ENCODE data around the gene CLEC2D. TPM values are rescaled to one million over a fixed set of nuclear protein-coding genes. Genes with fewer than 3 reads are reported as not detected.

CLEC2D gene, protein sequence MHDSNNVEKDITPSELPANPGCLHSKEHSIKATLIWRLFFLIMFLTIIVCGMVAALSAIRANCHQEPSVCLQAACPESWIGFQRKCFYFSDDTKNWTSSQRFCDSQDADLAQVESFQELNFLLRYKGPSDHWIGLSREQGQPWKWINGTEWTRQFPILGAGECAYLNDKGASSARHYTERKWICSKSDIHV
- total RNA-seq (219 TPM), polyA plus RNA-seq (100 to 1,000 TPM; 223 to 312 (median 247) TPM)

DNA sequence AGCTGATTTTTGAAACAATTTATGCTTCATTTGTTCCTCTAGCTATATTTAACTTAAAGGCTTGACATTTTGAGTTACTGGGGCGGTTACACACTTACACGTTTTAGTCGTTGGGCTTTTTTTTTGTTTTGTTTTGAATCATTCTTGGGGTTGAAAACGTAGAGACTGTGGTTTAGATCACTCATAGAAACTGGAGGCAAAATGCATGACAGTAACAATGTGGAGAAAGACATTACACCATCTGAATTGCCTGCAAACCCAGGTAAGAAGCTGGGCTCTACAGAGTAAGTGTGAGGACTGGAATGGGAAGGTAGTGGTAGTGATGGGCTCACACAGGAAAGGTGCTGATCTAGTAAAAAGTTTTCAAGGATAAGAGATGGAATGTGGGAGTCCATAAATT, at the start of gene CLEC2D:
TSS of gene CLEC2D (plus strand) at position 180 of the 400 bp plus-strand sequence. CDS start at position 202, 22 bp downstream.
- Histone ChIP-seq H3K4me1 (ENCODE audit: control insufficient read depth, insufficient read depth, low read length, poor library complexity, severe bottlenecking) (peaks cover 78% of the 10 kb centered on the region), H3K9me3 (ENCODE audit: control insufficient read depth in 2 of 2, low read length in 2 of 2) (no peaks in the 10 kb centered on the region), H3K27ac (ENCODE audit: insufficient read depth, low read length, poor library complexity, severe bottlenecking) (peak within 1 kb of the TSS; percentile 88), H3K27me3 (ENCODE audit: control insufficient read depth, insufficient read depth, low read length) (no peaks in the 10 kb centered on the region), H3K36me3 (ENCODE audit: control insufficient read depth, insufficient read depth, low read length) (peaks cover 7% of the 10 kb centered on the region), H3K4me3 (ENCODE audit: low read depth, low read length) (peak within 1 kb of the TSS; percentile 99)
- H3K4me1 Mint-ChIP-seq, result peaks cover 28 to 76% (median 52%) of the 10 kb centered on the region in 4 donors
- ATAC-seq (ENCODE audit: low read depth in 2 of 2) (peak; percentile 56 to 67), DNase-seq (peak in 2 of 3 donors; percentile 81 to 90)
- H3K36me3 Mint-ChIP-seq, result peaks cover 38% of the 10 kb centered on the region
- H3K4me3 Mint-ChIP-seq, result peak within 1 kb of the TSS; percentile 91 to 95 (median 93)
- no peaks in the 10 kb centered on the region for H3K27me3 Mint-ChIP-seq
- H3K9me3 Mint-ChIP-seq, result peaks cover 0 to 1% (median 0%) of the 10 kb centered on the region in 7 donors
- peak within 1 kb of the TSS; percentile 94 to 100 (median 97) for H3K27ac Mint-ChIP-seq

- H3K27me3 Mint-ChIP-seq, result peaks cover 5% of the 10 kb centered on the region
- no peak for ATAC-seq (ENCODE audit: low read depth in 2 of 2)
- no peak overlapping the region for H3K4me3 Mint-ChIP-seq
- no peaks in the 10 kb centered on the region for H3K27me3 ChIP-seq (ENCODE audit: control insufficient read depth, insufficient read depth, low read length)
- peaks cover 16% of the 10 kb centered on the region for H3K36me3 Mint-ChIP-seq
- no peak overlapping the region for H3K4me3 ChIP-seq (ENCODE audit: low read depth, low read length)
- DNase-seq, result no peak
- H3K9me3 ChIP-seq (ENCODE audit: control insufficient read depth in 2 of 2, low read length in 2 of 2), result peaks cover 0 to 5% of the 10 kb centered on the region in 2 experiments
- H3K27ac Mint-ChIP-seq, result no peak overlapping the region
- H3K4me1 ChIP-seq (ENCODE audit: control insufficient read depth, insufficient read depth, low read length, poor library complexity, severe bottlenecking), result no peaks in the 10 kb centered on the region
- H3K9me3 Mint-ChIP-seq, result peaks cover 0 to 12% (median 3%) of the 10 kb centered on the region in 7 donors
- H3K4me1 Mint-ChIP-seq, result peaks cover 0 to 16% (median 5%) of the 10 kb centered on the region in 4 donors
- no peaks in the 10 kb centered on the region for H3K36me3 ChIP-seq (ENCODE audit: control insufficient read depth, insufficient read depth, low read length)
- H3K27ac ChIP-seq (ENCODE audit: insufficient read depth, low read length, poor library complexity, severe bottlenecking), result no peak overlapping the region
Measured at GRCh38 chr12:9625019-9625418, 44.5 kb upstream of the CLEC2D start.

- Histone ChIP-seq H3K27ac (ENCODE audit: insufficient read depth, low read length, poor library complexity, severe bottlenecking) (no peak overlapping the region), H3K4me1 (ENCODE audit: control insufficient read depth, insufficient read depth, low read length, poor library complexity, severe bottlenecking) (no peaks in the 10 kb centered on the region), H3K27me3 (ENCODE audit: control insufficient read depth, insufficient read depth, low read length) (no peaks in the 10 kb centered on the region), H3K9me3 (ENCODE audit: control insufficient read depth in 2 of 2, low read length in 2 of 2) (peaks cover 0 to 5% of the 10 kb centered on the region in 2 experiments), H3K4me3 (ENCODE audit: low read depth, low read length) (no peak overlapping the region), H3K36me3 (ENCODE audit: control insufficient read depth, insufficient read depth, low read length) (no peaks in the 10 kb centered on the region)
- Mint-ChIP-seq H3K4me3 (no peak overlapping the region), H3K27ac (no peak overlapping the region), H3K27me3 (peaks cover 5% of the 10 kb centered on the region), H3K36me3 (peaks cover 16% of the 10 kb centered on the region), H3K9me3 (peaks cover 0 to 12% (median 2%) of the 10 kb centered on the region in 7 donors), H3K4me1 (peaks cover 0 to 12% (median 7%) of the 10 kb centered on the region in 4 donors)
- DNase-seq, result no peak
- ATAC-seq (ENCODE audit: low read depth in 2 of 2), result no peak
Measured at GRCh38 chr12:9626291-9626690, 43.2 kb upstream of the CLEC2D start.

DNA sequence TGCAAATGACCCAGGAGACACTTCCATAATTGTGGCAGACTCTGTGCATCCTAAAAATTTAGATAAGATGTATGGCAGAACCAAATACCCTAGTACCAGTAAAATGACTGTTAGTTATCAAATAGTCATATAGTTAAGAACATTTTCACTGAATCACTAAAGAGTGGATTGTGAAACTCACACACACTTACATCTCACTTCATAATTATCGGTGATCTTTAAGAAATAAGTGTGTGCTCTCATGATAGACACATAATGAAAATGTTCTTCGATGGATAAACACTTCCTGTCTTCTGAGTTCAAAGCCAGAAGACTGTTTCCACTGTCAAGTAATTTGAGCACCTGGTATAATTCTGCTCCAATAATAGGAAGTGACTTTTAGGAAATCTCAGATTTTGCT, 42.7 kb upstream of the CLEC2D start:
- H3K27ac Mint-ChIP-seq, result no peak overlapping the region
- H3K27me3 Mint-ChIP-seq, result peaks cover 5% of the 10 kb centered on the region
- no peaks in the 10 kb centered on the region for H3K36me3 ChIP-seq (ENCODE audit: control insufficient read depth, insufficient read depth, low read length)
- no peaks in the 10 kb centered on the region for H3K27me3 ChIP-seq (ENCODE audit: control insufficient read depth, insufficient read depth, low read length)
- ATAC-seq (ENCODE audit: low read depth in 2 of 2) (no peak), DNase-seq (peak in 1 of 3 donors; percentile 45)
- H3K4me1 Mint-ChIP-seq, result peaks cover 0 to 12% (median 7%) of the 10 kb centered on the region in 4 donors
- H3K36me3 Mint-ChIP-seq, result peaks cover 16% of the 10 kb centered on the region
- H3K27ac ChIP-seq (ENCODE audit: insufficient read depth, low read length, poor library complexity, severe bottlenecking), result no peak overlapping the region
- H3K4me3 Mint-ChIP-seq, result no peak overlapping the region
- H3K4me1 ChIP-seq (ENCODE audit: control insufficient read depth, insufficient read depth, low read length, poor library complexity, severe bottlenecking), result no peaks in the 10 kb centered on the region
- H3K9me3 Mint-ChIP-seq, result peaks cover 0 to 12% (median 2%) of the 10 kb centered on the region in 7 donors
- H3K4me3 ChIP-seq (ENCODE audit: low read depth, low read length), result no peak overlapping the region
- peaks cover 0 to 5% of the 10 kb centered on the region in 2 experiments for H3K9me3 ChIP-seq (ENCODE audit: control insufficient read depth in 2 of 2, low read length in 2 of 2)

DNA sequence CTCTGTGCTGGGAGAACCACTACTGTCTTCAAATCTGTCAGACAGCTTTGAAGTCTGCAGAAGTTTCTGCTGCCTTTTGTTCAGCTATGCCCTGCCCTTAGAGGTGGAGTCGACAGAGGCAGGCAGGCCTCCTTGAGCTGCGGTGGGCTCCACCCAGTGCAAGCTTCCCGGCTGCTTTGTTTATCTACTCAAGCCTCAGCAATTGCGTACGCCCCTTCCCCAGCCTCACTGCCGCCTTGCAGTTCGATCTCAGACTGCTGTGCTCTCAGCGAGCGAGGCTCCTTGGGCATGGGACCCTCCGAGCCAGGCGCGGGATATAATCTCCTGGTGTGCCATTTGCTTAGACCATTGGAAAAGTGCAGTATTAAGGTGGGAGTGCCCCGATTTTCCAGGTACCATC, 36.7 kb upstream of the CLEC2D start:
- Mint-ChIP-seq H3K4me1 (peaks cover 19 to 49% (median 29%) of the 10 kb centered on the region in 4 donors), H3K27ac (peak overlapping the region in 1 of 3 donors; percentile 21), H3K27me3 (peaks cover 13% of the 10 kb centered on the region), H3K9me3 (no peaks in the 10 kb centered on the region), H3K36me3 (no peaks in the 10 kb centered on the region), H3K4me3 (no peak overlapping the region)
- Histone ChIP-seq H3K4me1 (ENCODE audit: control insufficient read depth, insufficient read depth, low read length, poor library complexity, severe bottlenecking) (peaks cover 12% of the 10 kb centered on the region), H3K27me3 (ENCODE audit: control insufficient read depth, insufficient read depth, low read length) (no peaks in the 10 kb centered on the region), H3K4me3 (ENCODE audit: low read depth, low read length) (no peak overlapping the region), H3K27ac (ENCODE audit: insufficient read depth, low read length, poor library complexity, severe bottlenecking) (no peak overlapping the region), H3K9me3 (ENCODE audit: control insufficient read depth in 2 of 2, low read length in 2 of 2) (no peaks in the 10 kb centered on the region), H3K36me3 (ENCODE audit: control insufficient read depth, insufficient read depth, low read length) (no peaks in the 10 kb centered on the region)
- DNase-seq (peak in 1 of 3 donors; percentile 40), ATAC-seq (ENCODE audit: low read depth in 2 of 2) (no peak)

- H3K27me3 Mint-ChIP-seq, result peaks cover 13% of the 10 kb centered on the region
- ATAC-seq (ENCODE audit: low read depth in 2 of 2) (peak; percentile 75 to 80), DNase-seq (peak; percentile 66 to 85 (median 79))
- Histone ChIP-seq H3K36me3 (ENCODE audit: control insufficient read depth, insufficient read depth, low read length) (no peaks in the 10 kb centered on the region), H3K27ac (ENCODE audit: insufficient read depth, low read length, poor library complexity, severe bottlenecking) (no peak overlapping the region), H3K9me3 (ENCODE audit: control insufficient read depth in 2 of 2, low read length in 2 of 2) (no peaks in the 10 kb centered on the region), H3K4me3 (ENCODE audit: low read depth, low read length) (no peak overlapping the region), H3K4me1 (ENCODE audit: control insufficient read depth, insufficient read depth, low read length, poor library complexity, severe bottlenecking) (peaks cover 20% of the 10 kb centered on the region), H3K27me3 (ENCODE audit: control insufficient read depth, insufficient read depth, low read length) (no peaks in the 10 kb centered on the region)
- peak overlapping the region; percentile 59 to 90 (median 80) for H3K27ac Mint-ChIP-seq
- H3K4me1 Mint-ChIP-seq, result peaks cover 23 to 62% (median 34%) of the 10 kb centered on the region in 4 donors
- no peaks in the 10 kb centered on the region for H3K9me3 Mint-ChIP-seq
- no peaks in the 10 kb centered on the region for H3K36me3 Mint-ChIP-seq
- H3K4me3 Mint-ChIP-seq, result peak overlapping the region in 2 of 4 donors; percentile 14 to 46
Measured at GRCh38 chr12:9634177-9634803, 35.2 kb upstream of the CLEC2D start.

GRCh38 chr12:9634969-9635754, 34.4 kb upstream of the CLEC2D start:
- H3K27me3 Mint-ChIP-seq, result peaks cover 13% of the 10 kb centered on the region
- no peak for DNase-seq
- Histone ChIP-seq H3K27me3 (ENCODE audit: control insufficient read depth, insufficient read depth, low read length) (no peaks in the 10 kb centered on the region), H3K36me3 (ENCODE audit: control insufficient read depth, insufficient read depth, low read length) (no peaks in the 10 kb centered on the region), H3K4me3 (ENCODE audit: low read depth, low read length) (no peak overlapping the region), H3K27ac (ENCODE audit: insufficient read depth, low read length, poor library complexity, severe bottlenecking) (no peak overlapping the region), H3K9me3 (ENCODE audit: control insufficient read depth in 2 of 2, low read length in 2 of 2) (no peaks in the 10 kb centered on the region), H3K4me1 (ENCODE audit: control insufficient read depth, insufficient read depth, low read length, poor library complexity, severe bottlenecking) (peaks cover 20% of the 10 kb centered on the region)
- H3K36me3 Mint-ChIP-seq, result no peaks in the 10 kb centered on the region
- H3K27ac Mint-ChIP-seq, result peak overlapping the region; percentile 6 to 58 (median 13)
- no peak overlapping the region for H3K4me3 Mint-ChIP-seq
- no peaks in the 10 kb centered on the region for H3K9me3 Mint-ChIP-seq
- peaks cover 26 to 64% (median 34%) of the 10 kb centered on the region in 4 donors for H3K4me1 Mint-ChIP-seq
- ATAC-seq (ENCODE audit: low read depth in 2 of 2), result no peak

Measured in CD4-positive, CD25-positive, alpha-beta regulatory T cell (primary cell).